ENCODE results near the gene CKLF. TPM values are rescaled to one million over a fixed set of nuclear protein-coding genes. Genes with fewer than 3 reads are reported as not detected.

CKLF gene
- total RNA-seq, 2 donors from 2014 or later = 22.5 to 40.7 TPM

- Mint-ChIP-seq H3K36me3 (ENCODE audit: low read depth) (no peaks in the 10 kb centered on the region), H3K4me1 (peaks cover 2% of the 10 kb centered on the region), H3K9me3 (no peaks in the 10 kb centered on the region), H3K27me3 (ENCODE audit: insufficient read depth) (peaks cover 25% of the 10 kb centered on the region), H3K27ac (no peak overlapping the region), H3K4me3 (no peak overlapping the region)
- TF ChIP-seq, protein P1, sequence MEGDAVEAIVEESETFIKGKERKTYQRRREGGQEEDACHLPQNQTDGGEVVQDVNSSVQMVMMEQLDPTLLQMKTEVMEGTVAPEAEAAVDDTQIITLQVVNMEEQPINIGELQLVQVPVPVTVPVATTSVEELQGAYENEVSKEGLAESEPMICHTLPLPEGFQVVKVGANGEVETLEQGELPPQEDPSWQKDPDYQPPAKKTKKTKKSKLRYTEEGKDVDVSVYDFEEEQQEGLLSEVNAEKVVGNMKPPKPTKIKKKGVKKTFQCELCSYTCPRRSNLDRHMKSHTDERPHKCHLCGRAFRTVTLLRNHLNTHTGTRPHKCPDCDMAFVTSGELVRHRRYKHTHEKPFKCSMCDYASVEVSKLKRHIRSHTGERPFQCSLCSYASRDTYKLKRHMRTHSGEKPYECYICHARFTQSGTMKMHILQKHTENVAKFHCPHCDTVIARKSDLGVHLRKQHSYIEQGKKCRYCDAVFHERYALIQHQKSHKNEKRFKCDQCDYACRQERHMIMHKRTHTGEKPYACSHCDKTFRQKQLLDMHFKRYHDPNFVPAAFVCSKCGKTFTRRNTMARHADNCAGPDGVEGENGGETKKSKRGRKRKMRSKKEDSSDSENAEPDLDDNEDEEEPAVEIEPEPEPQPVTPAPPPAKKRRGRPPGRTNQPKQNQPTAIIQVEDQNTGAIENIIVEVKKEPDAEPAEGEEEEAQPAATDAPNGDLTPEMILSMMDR (conservative IDR thresholded peaks at IDR 0.05) = no peak
- Histone ChIP-seq H3K9me3 (ENCODE audit: control insufficient read depth, low read length) (no peaks in the 10 kb centered on the region), H3K4me1 (ENCODE audit: control insufficient read depth, insufficient read depth, low read length) (no peaks in the 10 kb centered on the region), H3K27me3 (ENCODE audit: control insufficient read depth, insufficient read depth, low read length, poor library complexity, severe bottlenecking) (peaks cover 23% of the 10 kb centered on the region), H3K9ac (ENCODE audit: extremely low read depth, low read length, poor library complexity, severe bottlenecking) (no peak overlapping the region), H3K36me3 (ENCODE audit: control insufficient read depth, insufficient read depth, low read length) (no peaks in the 10 kb centered on the region), H3K27ac (ENCODE audit: low read depth, low read length) (no peak overlapping the region), H3K4me3 (ENCODE audit: low read length) (no peak overlapping the region)
- no peak for DNase-seq
- 86 to 88% methylated on average over 1 of the region's 1 CpG for WGBS, 2 experiments (ENCODE audit: insufficient coverage in 1 of 2, insufficient read length in 1 of 2)
Observed at GRCh38 chr16:66574081-66574480, 21.7 kb downstream of the CKLF start.

- no peak overlapping the region for H3K27ac Mint-ChIP-seq
- no peaks in the 10 kb centered on the region for H3K9me3 ChIP-seq (ENCODE audit: control insufficient read depth, low read length)
- peaks cover 2% of the 10 kb centered on the region for H3K4me1 Mint-ChIP-seq
- no peaks in the 10 kb centered on the region for H3K36me3 Mint-ChIP-seq (ENCODE audit: low read depth)
- peaks cover 27% of the 10 kb centered on the region for H3K27me3 ChIP-seq (ENCODE audit: control insufficient read depth, insufficient read depth, low read length, poor library complexity, severe bottlenecking)
- no peaks in the 10 kb centered on the region for H3K9me3 Mint-ChIP-seq
- WGBS, 2 experiments (ENCODE audit: insufficient coverage in 1 of 2, insufficient read length in 1 of 2) = 91 to 98% methylated on average over 3 of the region's 3 CpGs
- peaks cover 29% of the 10 kb centered on the region for H3K27me3 Mint-ChIP-seq (ENCODE audit: insufficient read depth)
- H3K4me1 ChIP-seq (ENCODE audit: control insufficient read depth, insufficient read depth, low read length) = no peaks in the 10 kb centered on the region
- no peaks in the 10 kb centered on the region for H3K36me3 ChIP-seq (ENCODE audit: control insufficient read depth, insufficient read depth, low read length)
- H3K9ac ChIP-seq (ENCODE audit: extremely low read depth, low read length, poor library complexity, severe bottlenecking) = no peak overlapping the region
- no peak for DNase-seq
- H3K4me3 ChIP-seq (ENCODE audit: low read length) = no peak overlapping the region
- no peak overlapping the region for H3K4me3 Mint-ChIP-seq
- H3K27ac ChIP-seq (ENCODE audit: low read depth, low read length) = no peak overlapping the region
- TF ChIP-seq, protein P1 (conservative IDR thresholded peaks at IDR 0.05) = no peak
Observed at GRCh38 chr16:66574531-66574930, 22.2 kb downstream of the CKLF start.

GRCh38 chr16:66575060-66575459 is 22.7 kb downstream of the CKLF start:
- Mint-ChIP-seq H3K27me3 (ENCODE audit: insufficient read depth) (peaks cover 35% of the 10 kb centered on the region), H3K36me3 (ENCODE audit: low read depth) (no peaks in the 10 kb centered on the region), H3K9me3 (no peaks in the 10 kb centered on the region), H3K27ac (no peak overlapping the region), H3K4me1 (peaks cover 2% of the 10 kb centered on the region), H3K4me3 (no peak overlapping the region)
- no peaks in the 10 kb centered on the region for H3K36me3 ChIP-seq (ENCODE audit: control insufficient read depth, insufficient read depth, low read length)
- H3K4me1 ChIP-seq (ENCODE audit: control insufficient read depth, insufficient read depth, low read length) = no peaks in the 10 kb centered on the region
- no peak overlapping the region for H3K27ac ChIP-seq (ENCODE audit: low read depth, low read length)
- DNase-seq = no peak
- H3K4me3 ChIP-seq (ENCODE audit: low read length) = no peak overlapping the region
- TF ChIP-seq, protein P1 (conservative IDR thresholded peaks at IDR 0.05) = no peak
- H3K9me3 ChIP-seq (ENCODE audit: control insufficient read depth, low read length) = no peaks in the 10 kb centered on the region
- H3K9ac ChIP-seq (ENCODE audit: extremely low read depth, low read length, poor library complexity, severe bottlenecking) = no peak overlapping the region
- H3K27me3 ChIP-seq (ENCODE audit: control insufficient read depth, insufficient read depth, low read length, poor library complexity, severe bottlenecking) = peaks cover 32% of the 10 kb centered on the region
- WGBS, 2 experiments (ENCODE audit: insufficient coverage in 1 of 2, insufficient read length in 1 of 2) = 92 to 95% methylated on average over 3 of the region's 3 CpGs

Data from endodermal cell (in vitro differentiated cells).